Right lobe of liver (tissue), 6 donors: Measurements from ENCODE around the gene CPSF2. TPM values are rescaled to one million over a fixed set of nuclear protein-coding genes. Genes with fewer than 3 reads are reported as not detected.

Source experiments
- ATAC-seq, 4 donors: fragments of 200-7000 bp; cut with Tn5 transposase; one replicate each; pipeline ENCODE4 v1.9.1; 2020; ENCODE audit warnings: mild to moderate bottlenecking in 4 of 4, moderate library complexity in 4 of 4
- DNase-seq, 3 donors: peaks; one replicate each; pipeline ENCODE4 v3.0.0-alpha.2; 2020
- H3K27ac ChIP-seq, 3 donors: fragments of 200-600 bp; one replicate each; pipeline ENCODE4 v1.8.0; 2022
- H3K27me3 ChIP-seq, 2 donors: fragments of 200-600 bp; one replicate each; pipeline ENCODE4 v1.8.0; 2022
- H3K36me3 ChIP-seq, 4 donors: fragments of 200-600 bp; sonication (generic) in 1 of 4; one replicate each; pipeline versions ENCODE4 v1.5.1 to v1.8.0; 2017 to 2022; ENCODE audit warnings: control low read depth in 1 of 4
- H3K4me1 ChIP-seq, 4 donors: fragments of 200-600 bp; sonication (generic) in 1 of 4; one replicate each; pipeline versions ENCODE4 v1.5.1 to v1.8.0; 2017 to 2022; ENCODE audit warnings: control low read depth in 1 of 4
- H3K4me3 ChIP-seq, 3 donors: fragments of 200-600 bp; one replicate each; pipeline ENCODE4 v1.8.0; 2022
- H3K9me3 ChIP-seq, 4 donors: fragments of 200-600 bp; sonication (generic) in 1 of 4; one replicate each; pipeline versions ENCODE4 v1.5.1 to v1.8.0; 2017 to 2022; ENCODE audit warnings: control low read depth in 1 of 4
- POLR2A ChIP-seq: fragments of 450-650 bp; IDR thresholded peaks from one replicate; pipeline ENCODE4 v1.6.1; 2017; ENCODE audit warnings: antibody characterized with exemption, mild to moderate bottlenecking
- WGBS: methylation state at CpG from one replicate; pipeline ENCODE4 v1.1.6; 2018; ENCODE audit warnings: low coverage, low lambda C conversion rate; ENCODE audit not compliant: insufficient coverage; ENCODE audit errors: missing lambda C conversion rate; 5-methylcytosine and 5-hydroxymethylcytosine counted together
- intact Hi-C, 2 donors: fragments of 100-400 bp; cut with DNase I; formaldehyde crosslinking; loops; one replicate each; pipeline versions ENCODE4 v1.11.2 to v1.14.1; 2022
- total RNA-seq, 6 experiments: library from RNA; depleted of rRNA in 2 of 6; stranded (reverse); fragments of >200 nt in 2 of 6; fragmentation: NEBNext Ultra II Directional in 3 of 6; extraction: Animal tissue kit (Norgen Biotek cat#: 25700) in 3 of 6; gene quantifications; one replicate each; pipeline versions ENCODE4 v1.1.0 to v1.2.4, GENCODE V29; 2016 to 2023
- TF ChIP-seq, protein P1 (sequence below), 4 donors: fragments of 200-600 bp in 3 of 4; fragments of 450-650 bp in 1 of 4; IDR thresholded peaks; one replicate each; pipeline versions ENCODE4 v1.5.1 to v1.8.0; 2016 to 2022; ENCODE audit warnings: antibody characterized with exemption in 4 of 4, mild to moderate bottlenecking in 2 of 4
- donor health status: DM: no; HTN: yes; CAD: no.
- donor health status: DM: no; HTN: no; CAD: no.
- donor health status: DM: no; HTN: no; CAD: no.
- donor health status: DM: no; HTN: yes; CAD: no.
- donor health status: DM: no; HTN: yes; CAD: no.

The CPSF2 gene
- total RNA-seq, 6 experiments from 2014 or later: 23.4 to 28.2 (median 25.9) TPM

DNA sequence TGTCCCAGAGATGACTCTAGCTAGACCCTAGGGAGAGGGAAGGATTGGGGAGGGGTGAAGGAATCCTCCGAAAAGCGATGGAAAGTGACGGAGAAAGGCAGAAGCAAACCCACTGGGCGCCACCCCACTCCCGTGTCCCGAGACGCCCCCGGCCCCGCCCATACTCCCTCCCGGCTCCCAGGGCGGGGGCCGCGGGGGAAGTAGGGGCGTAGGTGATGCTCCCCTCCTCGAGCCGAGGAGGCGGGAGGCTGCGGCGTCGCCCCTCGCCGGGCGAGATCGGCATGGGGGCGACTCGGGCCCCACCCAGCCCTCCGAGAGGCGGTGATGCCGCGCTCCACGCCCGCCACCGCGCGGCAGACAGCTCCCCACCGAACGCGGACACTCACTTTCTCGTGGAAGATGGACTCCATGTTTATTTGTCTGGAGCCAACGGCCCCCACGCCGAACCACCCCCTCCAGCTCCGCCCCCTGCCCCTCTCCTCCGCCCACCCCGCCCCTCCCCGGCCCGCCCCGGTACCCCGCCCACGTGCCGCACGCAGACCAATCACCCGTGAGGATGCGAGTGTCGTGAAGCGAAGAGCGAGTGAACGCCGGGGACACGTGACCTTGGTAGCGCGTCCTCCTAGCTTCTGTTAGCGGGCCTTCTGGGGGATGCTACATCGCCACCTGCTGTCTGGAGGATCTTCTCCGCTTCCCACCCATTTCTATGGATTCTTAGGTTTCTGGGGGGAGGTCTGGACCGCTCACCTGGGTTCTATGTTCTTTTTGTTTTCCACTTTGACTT lies 15.4 kb upstream of the CPSF2 start, which contains the start of gene ATXN3:
Gene ATXN3, minus strand, starts transcription at position 440 of the 784 bp plus-strand sequence. Its CDS starts 30 bp downstream, at position 410.
- H3K36me3 ChIP-seq: no peaks in the 10 kb centered on the region
- intact Hi-C loops: no loop called here
- peak within 1 kb of the TSS; percentile 84 to 88 (median 86) for H3K27ac ChIP-seq
- ATAC-seq (peak; percentile 93 to 98 (median 94)), DNase-seq (peak; percentile 98 to 99 (median 98))
- peaks cover 0 to 18% (median 2%) of the 10 kb centered on the region in 4 donors for H3K4me1 ChIP-seq
- no peaks in the 10 kb centered on the region for H3K9me3 ChIP-seq
- H3K4me3 ChIP-seq: peak within 1 kb of the TSS; percentile 93 to 99 (median 99)
- TF ChIP-seq, protein P1, sequence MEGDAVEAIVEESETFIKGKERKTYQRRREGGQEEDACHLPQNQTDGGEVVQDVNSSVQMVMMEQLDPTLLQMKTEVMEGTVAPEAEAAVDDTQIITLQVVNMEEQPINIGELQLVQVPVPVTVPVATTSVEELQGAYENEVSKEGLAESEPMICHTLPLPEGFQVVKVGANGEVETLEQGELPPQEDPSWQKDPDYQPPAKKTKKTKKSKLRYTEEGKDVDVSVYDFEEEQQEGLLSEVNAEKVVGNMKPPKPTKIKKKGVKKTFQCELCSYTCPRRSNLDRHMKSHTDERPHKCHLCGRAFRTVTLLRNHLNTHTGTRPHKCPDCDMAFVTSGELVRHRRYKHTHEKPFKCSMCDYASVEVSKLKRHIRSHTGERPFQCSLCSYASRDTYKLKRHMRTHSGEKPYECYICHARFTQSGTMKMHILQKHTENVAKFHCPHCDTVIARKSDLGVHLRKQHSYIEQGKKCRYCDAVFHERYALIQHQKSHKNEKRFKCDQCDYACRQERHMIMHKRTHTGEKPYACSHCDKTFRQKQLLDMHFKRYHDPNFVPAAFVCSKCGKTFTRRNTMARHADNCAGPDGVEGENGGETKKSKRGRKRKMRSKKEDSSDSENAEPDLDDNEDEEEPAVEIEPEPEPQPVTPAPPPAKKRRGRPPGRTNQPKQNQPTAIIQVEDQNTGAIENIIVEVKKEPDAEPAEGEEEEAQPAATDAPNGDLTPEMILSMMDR (IDR thresholded peaks at IDR 0.05): peak; percentile 52 to 79 (median 76)
- TF ChIP-seq POLR2A: peak; percentile 22
- no peaks in the 10 kb centered on the region for H3K27me3 ChIP-seq
- 2% methylated on average over 26 of the region's 66 CpGs for WGBS

DNA sequence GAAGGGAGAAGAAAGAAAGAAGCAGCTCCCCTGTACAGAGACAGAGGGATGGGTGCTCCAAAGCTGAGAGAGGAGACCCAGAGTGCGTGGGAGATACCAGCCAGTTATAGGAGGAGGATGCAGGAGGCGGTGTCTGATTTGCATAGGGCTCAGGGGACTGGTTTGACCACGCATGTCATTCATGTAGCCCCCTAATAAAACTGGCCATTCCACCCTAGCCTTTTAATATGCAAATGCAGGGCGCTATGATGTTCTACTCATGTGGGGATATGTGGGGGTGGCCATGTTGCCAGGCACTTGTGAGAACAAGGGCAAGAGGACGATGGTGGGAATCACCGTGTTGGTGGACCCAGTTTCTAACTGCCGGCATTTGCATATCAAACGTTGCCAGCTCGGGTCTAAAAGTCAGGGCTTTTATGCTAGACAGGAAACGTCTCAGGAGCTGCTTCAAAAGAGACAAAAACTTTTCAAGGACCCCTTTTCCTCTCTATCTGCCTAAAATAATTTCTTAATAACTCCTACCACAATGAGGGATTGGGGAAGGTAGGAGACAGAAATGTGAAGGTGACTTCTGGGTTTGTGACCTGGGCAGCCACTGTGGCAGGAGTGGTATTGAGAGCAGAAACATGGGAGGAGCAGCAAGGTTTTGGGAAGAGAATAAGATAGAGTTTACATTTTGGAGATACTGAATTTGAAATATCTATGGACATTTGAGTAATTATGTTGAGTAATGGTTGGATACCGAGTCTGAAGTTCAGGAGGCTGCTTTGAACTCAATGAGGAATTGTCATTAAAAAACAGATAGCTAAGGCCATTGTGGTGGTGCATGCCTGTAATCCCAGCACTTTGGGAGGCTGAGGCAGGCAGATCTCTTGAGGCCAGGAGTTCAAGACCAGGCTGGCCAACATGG lies 13.2 kb upstream of the CPSF2 start:
- intact Hi-C loops: no loop called here
- Histone ChIP-seq H3K36me3 (no peaks in the 10 kb centered on the region), H3K27me3 (no peaks in the 10 kb centered on the region), H3K4me1 (peaks cover 0 to 10% (median 2%) of the 10 kb centered on the region in 4 donors), H3K27ac (no peak overlapping the region), H3K9me3 (no peaks in the 10 kb centered on the region), H3K4me3 (no peak overlapping the region)
- DNase-seq: no peak
- no peak for ATAC-seq
- TF ChIP-seq, protein P1 (IDR thresholded peaks at IDR 0.05): no peak
- TF ChIP-seq POLR2A: no peak
- 20% methylated on average over 11 of the region's 11 CpGs for WGBS

DNA sequence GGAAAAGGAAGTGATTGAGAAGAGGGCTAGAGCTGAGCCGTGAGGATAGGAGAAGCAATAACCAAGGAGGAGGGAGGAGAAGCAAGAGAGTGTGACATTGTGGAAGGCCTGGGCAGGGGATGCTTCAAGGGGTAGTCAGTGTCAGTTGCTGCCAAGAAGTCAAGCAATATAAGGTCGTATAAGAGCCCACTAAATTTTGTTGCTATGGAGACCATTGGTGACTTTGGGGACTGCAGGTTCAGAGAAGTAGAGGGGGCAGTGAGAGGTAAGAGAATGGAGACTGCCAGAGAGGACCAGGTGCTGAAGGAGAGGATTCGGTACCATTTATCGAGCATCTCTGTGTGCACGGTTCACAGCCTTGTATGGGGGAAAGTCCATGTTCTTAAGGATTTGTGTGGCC lies 12.3 kb upstream of the CPSF2 start:
- WGBS: 73% methylated on average over 5 of the region's 5 CpGs
- DNase-seq: no peak
- TF ChIP-seq, protein P1 (IDR thresholded peaks at IDR 0.05): no peak
- TF ChIP-seq POLR2A: no peak
- intact Hi-C loops: no loop called here
- Histone ChIP-seq H3K4me3 (no peak overlapping the region), H3K36me3 (no peaks in the 10 kb centered on the region), H3K27ac (no peak overlapping the region), H3K4me1 (peaks cover 0 to 8% (median 2%) of the 10 kb centered on the region in 4 donors), H3K9me3 (no peaks in the 10 kb centered on the region), H3K27me3 (no peaks in the 10 kb centered on the region)
- no peak for ATAC-seq

DNA sequence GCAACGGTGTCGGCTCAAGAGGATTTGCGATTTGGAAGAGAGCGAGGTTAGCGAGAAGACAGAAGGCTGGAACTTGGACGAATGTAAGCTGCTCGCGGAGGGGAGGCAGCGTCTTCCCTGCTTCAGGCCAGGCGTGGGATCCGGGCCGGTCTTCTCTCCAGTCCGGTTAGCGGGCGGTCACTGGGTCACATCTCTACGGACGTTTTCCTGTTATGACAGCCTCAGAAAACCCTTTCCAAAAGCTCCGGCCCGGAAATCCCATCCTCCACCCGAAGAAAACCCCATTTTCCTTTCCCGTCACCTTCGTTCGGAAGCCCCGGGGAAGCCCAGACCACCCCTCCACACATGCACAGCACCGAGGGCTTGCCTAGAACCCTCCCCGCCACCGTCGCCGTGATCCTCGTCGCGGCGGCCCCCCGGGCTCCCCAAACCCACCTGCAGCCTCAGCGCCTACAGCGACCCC lies 531 bp upstream of the CPSF2 start:
- WGBS: 0% methylated on average over 27 of the region's 36 CpGs
- ATAC-seq (peak; percentile 59 to 72 (median 63)), DNase-seq (peak in 2 of 3 donors; percentile 60 to 72)
- H3K27me3 ChIP-seq: no peaks in the 10 kb centered on the region
- peaks cover 0 to 26% (median 0%) of the 10 kb centered on the region in 4 donors for H3K36me3 ChIP-seq
- peak overlapping the region; percentile 83 to 93 (median 83) for H3K4me3 ChIP-seq
- no peaks in the 10 kb centered on the region for H3K9me3 ChIP-seq
- no peak for TF ChIP-seq POLR2A
- TF ChIP-seq, protein P1 (IDR thresholded peaks at IDR 0.05): no peak
- peak overlapping the region; percentile 89 to 93 (median 93) for H3K27ac ChIP-seq
- peaks cover 0 to 11% (median 3%) of the 10 kb centered on the region in 4 donors for H3K4me1 ChIP-seq
- intact Hi-C loops: no loop called here
